Trophoblast cell (in vitro differentiated cells and primary cell): ENCODE measurements around the gene DHDH.
A peak's percentile ranks its signal among the peaks of the same experiment; 100 is the strongest.

Source experiments
- DNase-seq, 2 donors: peaks; one replicate each; pipeline ENCODE4 v3.0.0-alpha.2; 2016
- H2AFZ ChIP-seq: 2 replicates; pipeline ENCODE4 v1.6.1; 2013; ENCODE audit warnings: low read length, moderate library complexity, mild to moderate bottlenecking; ENCODE audit not compliant: insufficient read depth, poor library complexity
- H2AK5ac ChIP-seq: 2 replicates; pipeline ENCODE4 v1.6.1; 2013; ENCODE audit warnings: mild to moderate bottlenecking, low read length
- H2BK120ac ChIP-seq: 2 replicates; pipeline ENCODE4 v1.6.1; 2013; ENCODE audit warnings: low read length, mild to moderate bottlenecking, moderate library complexity; ENCODE audit not compliant: insufficient read depth, poor library complexity
- H2BK12ac ChIP-seq: 2 replicates; pipeline ENCODE4 v1.6.1; 2013; ENCODE audit warnings: mild to moderate bottlenecking, low read length, moderate library complexity
- H2BK5ac ChIP-seq: 2 replicates; pipeline ENCODE4 v1.6.1; 2013; ENCODE audit warnings: low read length, low read depth, moderate library complexity, mild to moderate bottlenecking; ENCODE audit not compliant: poor library complexity
- H3K14ac ChIP-seq: 2 replicates; pipeline ENCODE4 v1.6.1; 2013; ENCODE audit warnings: mild to moderate bottlenecking, low read length
- H3K18ac ChIP-seq: 2 replicates; pipeline ENCODE4 v1.6.1; 2013; ENCODE audit warnings: mild to moderate bottlenecking, low read length
- H3K23ac ChIP-seq: 2 replicates; pipeline ENCODE4 v1.6.1; 2013; ENCODE audit warnings: low read length
- H3K27ac ChIP-seq: 2 replicates; pipeline ENCODE4 v1.5.1; 2013; ENCODE audit warnings: low read depth, mild to moderate bottlenecking, inconsistent platforms, low read length, moderate library complexity
- H3K27me3 ChIP-seq: 2 replicates; pipeline ENCODE4 v1.6.1; 2013; ENCODE audit warnings: inconsistent platforms, mild to moderate bottlenecking, low read length, moderate library complexity; ENCODE audit not compliant: insufficient read depth
- H3K36me3 ChIP-seq, 2 experiments: 1 replicate in 1 of 2; 2 replicates in 1 of 2; pipeline ENCODE4 v1.6.1; 2013; ENCODE audit warnings: low read length in 2 of 2, mild to moderate bottlenecking in 2 of 2, moderate library complexity in 1 of 2; ENCODE audit not compliant: insufficient read depth in 2 of 2, control insufficient read depth in 1 of 2
- H3K4ac ChIP-seq: 2 replicates; pipeline ENCODE4 v1.6.1; 2013; ENCODE audit warnings: low read depth, mild to moderate bottlenecking, low read length, moderate library complexity
- H3K4me1 ChIP-seq, 2 experiments: 1 replicate in 1 of 2; 2 replicates in 1 of 2; pipeline ENCODE4 v1.6.1; 2013; ENCODE audit warnings: low read length in 2 of 2, mild to moderate bottlenecking in 2 of 2, moderate library complexity in 1 of 2; ENCODE audit not compliant: insufficient read depth in 2 of 2, control insufficient read depth in 1 of 2
- H3K4me2 ChIP-seq: 2 replicates; pipeline ENCODE4 v1.6.1; 2013; ENCODE audit warnings: inconsistent platforms, mild to moderate bottlenecking, low read length, moderate library complexity
- H3K4me3 ChIP-seq: 2 replicates; pipeline ENCODE4 v1.5.1; 2013; ENCODE audit warnings: mild to moderate bottlenecking, low read depth, low read length, inconsistent platforms
- H3K79me1 ChIP-seq: one replicate; pipeline ENCODE4 v1.6.1; 2013; ENCODE audit warnings: low read length
- H3K79me2 ChIP-seq: 2 replicates; pipeline ENCODE4 v1.6.1; 2013; ENCODE audit warnings: low read length, mild to moderate bottlenecking; ENCODE audit not compliant: control insufficient read depth, insufficient read depth, poor library complexity
- H3K9ac ChIP-seq: 2 replicates; pipeline ENCODE4 v1.6.1; 2013; ENCODE audit warnings: mild to moderate bottlenecking, low read length
- H3K9me3 ChIP-seq: 2 replicates; pipeline ENCODE4 v1.6.1; 2013; ENCODE audit warnings: low read depth, mild to moderate bottlenecking, control low read depth, inconsistent platforms, low read length; ENCODE audit not compliant: insufficient read depth
- H4K12ac ChIP-seq: 2 replicates; pipeline ENCODE4 v1.6.1; 2013; ENCODE audit warnings: low read depth, mild to moderate bottlenecking, low read length, moderate library complexity
- H4K8ac ChIP-seq: 2 replicates; pipeline ENCODE4 v1.6.1; 2013; ENCODE audit warnings: low read depth, mild to moderate bottlenecking, low read length, moderate library complexity
- H4K91ac ChIP-seq: one replicate; pipeline ENCODE4 v1.6.1; 2013; ENCODE audit warnings: low read depth, mild to moderate bottlenecking, low read length, moderate library complexity
- WGBS: extraction: QIAGEN DNeasy Blood & Tissue Kit; methylation state at CpG from one replicate; pipeline ENCODE4 v1.1.7; 2013; ENCODE audit warnings: missing lambda C conversion rate; ENCODE audit not compliant: insufficient read length, insufficient coverage; ENCODE audit errors: extremely low coverage; 5-methylcytosine and 5-hydroxymethylcytosine counted together

Gene DHDH

DNA sequence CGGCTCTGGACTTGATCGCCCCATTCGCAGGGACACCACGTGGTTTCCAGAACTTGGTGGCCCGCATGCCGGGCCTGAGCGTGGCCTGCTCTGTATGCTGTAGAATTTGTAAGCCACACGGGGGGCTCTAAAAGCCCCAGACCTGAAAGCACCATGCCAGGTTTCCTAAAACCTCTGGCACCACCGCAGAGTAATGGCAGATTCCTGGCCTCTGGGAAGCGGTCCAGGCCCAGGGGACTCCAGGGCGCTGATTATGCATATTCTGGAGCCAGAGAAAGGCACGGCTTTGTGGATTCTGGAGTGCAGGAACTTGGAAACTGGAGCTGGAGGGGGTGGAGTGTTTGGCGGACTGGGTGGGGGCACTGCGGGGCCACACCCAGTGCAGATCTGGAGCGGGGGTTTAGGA, 35.3 kb downstream of the DHDH start:
- H3K27ac ChIP-seq = no peak overlapping the region
- H3K9me3 ChIP-seq = no peaks in the 10 kb centered on the region
- H3K18ac ChIP-seq = no peak overlapping the region
- WGBS = no CpG with 5 or more reads among the region's 15 CpGs
- no peak overlapping the region for H3K4me3 ChIP-seq
- no peak overlapping the region for H2AK5ac ChIP-seq
- H3K14ac ChIP-seq = no peak overlapping the region
- no peak overlapping the region for H2BK12ac ChIP-seq
- H3K4ac ChIP-seq = no peak overlapping the region
- H2AFZ ChIP-seq = no peak overlapping the region
- no peak overlapping the region for H3K23ac ChIP-seq
- no peak for DNase-seq
- H4K12ac ChIP-seq = no peak overlapping the region
- H3K9ac ChIP-seq = no peak overlapping the region
- no peaks in the 10 kb centered on the region for H3K27me3 ChIP-seq
- H3K4me2 ChIP-seq = no peak overlapping the region
- peaks cover 10 to 12% of the 10 kb centered on the region in 2 experiments for H3K4me1 ChIP-seq
- peaks cover 44 to 45% of the 10 kb centered on the region in 2 experiments for H3K36me3 ChIP-seq
- H4K8ac ChIP-seq = no peak overlapping the region
- no peak overlapping the region for H4K91ac ChIP-seq
- H3K79me2 ChIP-seq = peaks cover 10% of the 10 kb centered on the region
- H2BK5ac ChIP-seq = no peak overlapping the region
- no peak overlapping the region for H2BK120ac ChIP-seq
- peaks cover 16% of the 10 kb centered on the region for H3K79me1 ChIP-seq

DNA sequence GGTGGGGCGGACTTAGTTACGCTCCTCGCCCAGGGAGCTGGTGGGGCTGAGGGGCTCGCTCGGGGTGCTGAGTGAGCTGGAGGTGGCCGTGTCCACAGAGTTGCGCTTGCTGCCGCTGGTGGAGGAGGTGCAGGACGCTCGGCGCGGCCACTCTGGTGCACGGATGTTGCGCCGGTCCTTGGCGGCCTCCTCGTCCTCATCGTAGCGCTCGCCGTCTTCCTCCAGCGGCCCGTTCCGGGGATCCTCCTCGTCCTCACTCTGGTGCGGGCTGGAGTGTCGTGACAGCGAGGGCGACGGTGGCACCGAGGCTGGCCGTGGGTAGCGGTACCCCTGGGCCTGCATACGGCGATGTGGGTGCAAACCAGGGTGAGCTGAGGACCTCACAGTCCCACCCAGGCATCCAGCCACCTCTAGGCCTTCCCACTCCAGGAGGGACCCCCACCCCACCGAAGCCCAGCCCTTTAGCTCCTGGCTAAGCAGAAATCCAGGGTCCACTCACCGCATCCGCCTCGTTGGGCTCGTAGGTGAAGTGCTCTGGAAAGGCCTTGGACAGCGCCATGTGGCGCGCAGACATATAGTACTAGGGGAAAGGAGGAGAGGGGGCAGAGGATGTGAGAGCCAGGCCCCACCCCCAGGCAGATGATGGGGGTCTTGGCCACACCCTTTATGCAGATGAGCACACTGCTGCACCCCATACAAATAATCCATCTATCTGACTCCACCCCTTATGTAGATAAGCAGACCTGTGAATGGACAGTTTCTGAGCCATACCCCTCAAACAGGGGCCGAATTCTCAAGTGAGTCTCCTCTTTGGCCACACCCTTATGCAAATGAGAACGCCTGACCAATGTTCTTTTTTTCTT, 36.0 kb downstream of the DHDH start:
- Histone ChIP-seq H2BK12ac (no peak overlapping the region), H3K18ac (no peak overlapping the region), H3K79me2 (peaks cover 7% of the 10 kb centered on the region), H3K4me3 (no peak overlapping the region), H4K8ac (no peak overlapping the region), H3K14ac (no peak overlapping the region), H4K91ac (no peak overlapping the region), H4K12ac (no peak overlapping the region), H3K4me2 (no peak overlapping the region), H2AFZ (no peak overlapping the region), H3K27me3 (no peaks in the 10 kb centered on the region), H3K23ac (no peak overlapping the region), H3K4me1 (peaks cover 3 to 5% of the 10 kb centered on the region in 2 experiments), H2AK5ac (no peak overlapping the region), H2BK5ac (no peak overlapping the region), H3K79me1 (peaks cover 9% of the 10 kb centered on the region), H3K27ac (no peak overlapping the region), H3K9me3 (no peaks in the 10 kb centered on the region), H3K36me3 (peaks cover 51 to 52% of the 10 kb centered on the region in 2 experiments), H2BK120ac (no peak overlapping the region), H3K4ac (no peak overlapping the region), H3K9ac (no peak overlapping the region)
- no CpG with 5 or more reads among the region's 45 CpGs for WGBS
- no peak for DNase-seq

- no peak overlapping the region for H4K8ac ChIP-seq
- H3K4me3 ChIP-seq = no peak overlapping the region
- no peak overlapping the region for H2AFZ ChIP-seq
- H3K9ac ChIP-seq = no peak overlapping the region
- peaks cover 0 to 3% of the 10 kb centered on the region in 2 experiments for H3K4me1 ChIP-seq
- no peak overlapping the region for H2BK12ac ChIP-seq
- no peak overlapping the region for H4K91ac ChIP-seq
- WGBS = no CpG with 5 or more reads among the region's 23 CpGs
- no peak overlapping the region for H2AK5ac ChIP-seq
- no peaks in the 10 kb centered on the region for H3K9me3 ChIP-seq
- H3K23ac ChIP-seq = no peak overlapping the region
- no peaks in the 10 kb centered on the region for H3K27me3 ChIP-seq
- H3K27ac ChIP-seq = no peak overlapping the region
- no peak overlapping the region for H3K14ac ChIP-seq
- H3K36me3 ChIP-seq = peaks cover 53 to 56% of the 10 kb centered on the region in 2 experiments
- no peak overlapping the region for H2BK120ac ChIP-seq
- H2BK5ac ChIP-seq = no peak overlapping the region
- no peak overlapping the region for H3K18ac ChIP-seq
- H3K4me2 ChIP-seq = no peak overlapping the region
- H3K79me1 ChIP-seq = peaks cover 5% of the 10 kb centered on the region
- H4K12ac ChIP-seq = no peak overlapping the region
- DNase-seq = no peak
- peaks cover 7% of the 10 kb centered on the region for H3K79me2 ChIP-seq
- no peak overlapping the region for H3K4ac ChIP-seq
Observed at GRCh38 chr19:48970139-48970766, 36.8 kb downstream of the DHDH start.

- H4K8ac ChIP-seq = no peak overlapping the region
- no peak overlapping the region for H3K4me2 ChIP-seq
- no peaks in the 10 kb centered on the region for H3K27me3 ChIP-seq
- H3K4ac ChIP-seq = no peak overlapping the region
- no peak overlapping the region for H3K23ac ChIP-seq
- peak; percentile 82 to 94 for DNase-seq
- no peak overlapping the region for H2AFZ ChIP-seq
- no peak overlapping the region for H3K18ac ChIP-seq
- peaks cover 1% of the 10 kb centered on the region for H3K79me2 ChIP-seq
- H3K14ac ChIP-seq = no peak overlapping the region
- H3K4me1 ChIP-seq = peaks cover 0 to 3% of the 10 kb centered on the region in 2 experiments
- H2BK5ac ChIP-seq = no peak overlapping the region
- no peak overlapping the region for H2AK5ac ChIP-seq
- H3K36me3 ChIP-seq = peaks cover 55% of the 10 kb centered on the region in 2 experiments
- H3K79me1 ChIP-seq = no peaks in the 10 kb centered on the region
- no CpG with 5 or more reads among the region's 19 CpGs for WGBS
- no peak overlapping the region for H4K12ac ChIP-seq
- no peak overlapping the region for H3K27ac ChIP-seq
- H2BK120ac ChIP-seq = no peak overlapping the region
- no peaks in the 10 kb centered on the region for H3K9me3 ChIP-seq
- H4K91ac ChIP-seq = no peak overlapping the region
- H2BK12ac ChIP-seq = no peak overlapping the region
- no peak overlapping the region for H3K9ac ChIP-seq
- no peak overlapping the region for H3K4me3 ChIP-seq
Observed at GRCh38 chr19:48970923-48971395, 37.5 kb downstream of the DHDH start.
